Trophoblast cell (in vitro differentiated cells and primary cell): ENCODE data around the gene WDFY3.
A peak's percentile ranks its signal among the peaks of the same experiment; 100 is the strongest.

Experiments used
- DNase-seq, 2 donors: peaks; one replicate each; pipeline ENCODE4 v3.0.0-alpha.2; 2016
- H2AFZ ChIP-seq: 2 replicates; pipeline ENCODE4 v1.6.1; 2013; ENCODE audit warnings: low read length, moderate library complexity, mild to moderate bottlenecking; ENCODE audit not compliant: insufficient read depth, poor library complexity
- H2AK5ac ChIP-seq: 2 replicates; pipeline ENCODE4 v1.6.1; 2013; ENCODE audit warnings: mild to moderate bottlenecking, low read length
- H2BK120ac ChIP-seq: 2 replicates; pipeline ENCODE4 v1.6.1; 2013; ENCODE audit warnings: low read length, mild to moderate bottlenecking, moderate library complexity; ENCODE audit not compliant: insufficient read depth, poor library complexity
- H2BK12ac ChIP-seq: 2 replicates; pipeline ENCODE4 v1.6.1; 2013; ENCODE audit warnings: mild to moderate bottlenecking, low read length, moderate library complexity
- H2BK5ac ChIP-seq: 2 replicates; pipeline ENCODE4 v1.6.1; 2013; ENCODE audit warnings: low read length, low read depth, moderate library complexity, mild to moderate bottlenecking; ENCODE audit not compliant: poor library complexity
- H3K14ac ChIP-seq: 2 replicates; pipeline ENCODE4 v1.6.1; 2013; ENCODE audit warnings: mild to moderate bottlenecking, low read length
- H3K18ac ChIP-seq: 2 replicates; pipeline ENCODE4 v1.6.1; 2013; ENCODE audit warnings: mild to moderate bottlenecking, low read length
- H3K23ac ChIP-seq: 2 replicates; pipeline ENCODE4 v1.6.1; 2013; ENCODE audit warnings: low read length
- H3K27ac ChIP-seq: 2 replicates; pipeline ENCODE4 v1.5.1; 2013; ENCODE audit warnings: low read depth, mild to moderate bottlenecking, inconsistent platforms, low read length, moderate library complexity
- H3K27me3 ChIP-seq: 2 replicates; pipeline ENCODE4 v1.6.1; 2013; ENCODE audit warnings: inconsistent platforms, mild to moderate bottlenecking, low read length, moderate library complexity; ENCODE audit not compliant: insufficient read depth
- H3K36me3 ChIP-seq, 2 experiments: 1 replicate in 1 of 2; 2 replicates in 1 of 2; pipeline ENCODE4 v1.6.1; 2013; ENCODE audit warnings: low read length in 2 of 2, mild to moderate bottlenecking in 2 of 2, moderate library complexity in 1 of 2; ENCODE audit not compliant: insufficient read depth in 2 of 2, control insufficient read depth in 1 of 2
- H3K4ac ChIP-seq: 2 replicates; pipeline ENCODE4 v1.6.1; 2013; ENCODE audit warnings: low read depth, mild to moderate bottlenecking, low read length, moderate library complexity
- H3K4me1 ChIP-seq, 2 experiments: 1 replicate in 1 of 2; 2 replicates in 1 of 2; pipeline ENCODE4 v1.6.1; 2013; ENCODE audit warnings: low read length in 2 of 2, mild to moderate bottlenecking in 2 of 2, moderate library complexity in 1 of 2; ENCODE audit not compliant: insufficient read depth in 2 of 2, control insufficient read depth in 1 of 2
- H3K4me2 ChIP-seq: 2 replicates; pipeline ENCODE4 v1.6.1; 2013; ENCODE audit warnings: inconsistent platforms, mild to moderate bottlenecking, low read length, moderate library complexity
- H3K4me3 ChIP-seq: 2 replicates; pipeline ENCODE4 v1.5.1; 2013; ENCODE audit warnings: mild to moderate bottlenecking, low read depth, low read length, inconsistent platforms
- H3K79me1 ChIP-seq: one replicate; pipeline ENCODE4 v1.6.1; 2013; ENCODE audit warnings: low read length
- H3K79me2 ChIP-seq: 2 replicates; pipeline ENCODE4 v1.6.1; 2013; ENCODE audit warnings: low read length, mild to moderate bottlenecking; ENCODE audit not compliant: control insufficient read depth, insufficient read depth, poor library complexity
- H3K9ac ChIP-seq: 2 replicates; pipeline ENCODE4 v1.6.1; 2013; ENCODE audit warnings: mild to moderate bottlenecking, low read length
- H3K9me3 ChIP-seq: 2 replicates; pipeline ENCODE4 v1.6.1; 2013; ENCODE audit warnings: low read depth, mild to moderate bottlenecking, control low read depth, inconsistent platforms, low read length; ENCODE audit not compliant: insufficient read depth
- H4K12ac ChIP-seq: 2 replicates; pipeline ENCODE4 v1.6.1; 2013; ENCODE audit warnings: low read depth, mild to moderate bottlenecking, low read length, moderate library complexity
- H4K8ac ChIP-seq: 2 replicates; pipeline ENCODE4 v1.6.1; 2013; ENCODE audit warnings: low read depth, mild to moderate bottlenecking, low read length, moderate library complexity
- H4K91ac ChIP-seq: one replicate; pipeline ENCODE4 v1.6.1; 2013; ENCODE audit warnings: low read depth, mild to moderate bottlenecking, low read length, moderate library complexity
- WGBS: extraction: QIAGEN DNeasy Blood & Tissue Kit; methylation state at CpG from one replicate; pipeline ENCODE4 v1.1.7; 2013; ENCODE audit warnings: missing lambda C conversion rate; ENCODE audit not compliant: insufficient read length, insufficient coverage; ENCODE audit errors: extremely low coverage; 5-methylcytosine and 5-hydroxymethylcytosine counted together

Gene WDFY3

DNA sequence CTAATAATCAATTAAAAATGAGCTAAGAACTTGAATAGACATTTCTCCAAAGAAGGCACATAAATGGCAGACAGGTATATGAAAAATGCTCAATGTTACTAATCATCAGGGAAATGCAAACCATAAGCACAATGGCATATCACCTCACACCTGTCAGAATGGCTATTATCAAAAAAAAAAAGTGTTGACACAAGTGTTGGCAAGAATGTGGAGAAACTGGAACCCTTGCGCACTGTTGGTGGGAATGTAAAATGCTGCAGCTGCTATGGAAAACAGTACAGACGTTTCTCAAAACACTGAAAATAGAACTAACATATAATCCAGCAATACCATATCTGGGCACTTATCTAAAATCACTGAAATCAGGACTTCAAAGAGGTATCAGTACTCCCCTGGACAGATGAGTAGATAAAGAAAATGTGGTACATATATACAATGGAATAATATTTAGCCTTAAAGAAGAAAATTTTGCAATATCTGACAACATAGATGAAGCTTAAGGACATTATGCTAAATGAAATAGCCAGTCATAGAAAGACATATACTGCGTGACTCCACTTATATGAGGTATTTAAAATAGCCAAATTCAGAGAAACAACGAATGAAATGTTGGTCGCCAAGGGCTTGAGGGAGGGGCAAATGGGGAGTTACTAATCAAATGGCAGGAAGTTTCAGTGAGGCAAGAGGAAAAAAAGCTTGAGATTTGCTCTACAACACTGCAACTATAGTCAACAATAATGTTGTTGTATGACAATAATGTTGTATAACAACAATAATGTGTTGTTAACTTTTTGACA lies 175.5 kb downstream of the WDFY3 start:
- no peaks in the 10 kb centered on the region for H3K79me1 ChIP-seq
- no peak overlapping the region for H3K14ac ChIP-seq
- no peak overlapping the region for H3K23ac ChIP-seq
- H2BK120ac ChIP-seq = no peak overlapping the region
- no peaks in the 10 kb centered on the region for H3K9me3 ChIP-seq
- no peak overlapping the region for H4K8ac ChIP-seq
- no peaks in the 10 kb centered on the region for H3K4me1 ChIP-seq
- H2AFZ ChIP-seq = no peak overlapping the region
- peak; percentile 80 to 94 for DNase-seq
- no peak overlapping the region for H2BK5ac ChIP-seq
- no peaks in the 10 kb centered on the region for H3K27me3 ChIP-seq
- H2AK5ac ChIP-seq = no peak overlapping the region
- H3K36me3 ChIP-seq = peaks cover 4 to 7% of the 10 kb centered on the region in 2 experiments
- H2BK12ac ChIP-seq = no peak overlapping the region
- H3K9ac ChIP-seq = no peak overlapping the region
- H4K91ac ChIP-seq = no peak overlapping the region
- H3K4me3 ChIP-seq = no peak overlapping the region
- no peak overlapping the region for H3K4ac ChIP-seq
- H4K12ac ChIP-seq = no peak overlapping the region
- no peak overlapping the region for H3K27ac ChIP-seq
- no peak overlapping the region for H3K4me2 ChIP-seq
- no CpG with 5 or more reads among the region's 5 CpGs for WGBS
- no peaks in the 10 kb centered on the region for H3K79me2 ChIP-seq
- no peak overlapping the region for H3K18ac ChIP-seq

DNA sequence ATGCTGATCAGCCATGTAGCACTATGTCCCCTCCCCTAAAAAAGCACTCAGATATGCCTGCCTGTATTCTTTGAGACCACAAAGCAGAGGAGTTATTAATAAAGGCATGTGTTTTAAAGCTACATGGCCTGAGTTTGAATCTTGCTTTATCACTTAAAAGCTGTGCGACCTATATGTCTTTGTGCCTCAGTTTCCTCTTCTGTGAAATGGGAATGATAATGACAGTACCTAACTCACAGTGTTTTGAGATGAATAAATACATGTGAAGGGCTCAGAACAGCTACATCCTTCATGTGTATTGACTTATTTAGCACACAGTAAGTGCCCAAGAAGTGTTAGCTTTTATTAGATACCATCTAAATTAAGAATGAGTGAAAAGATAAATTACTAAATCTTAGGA lies 180.0 kb downstream of the WDFY3 start:
- no peaks in the 10 kb centered on the region for H3K79me2 ChIP-seq
- no peak for DNase-seq

GRCh38 chr4:84782517-84782916 lies 184.0 kb downstream of the WDFY3 start:
- Histone ChIP-seq H3K4me3 (no peak overlapping the region), H4K8ac (no peak overlapping the region)
- WGBS = no CpG with 5 or more reads among the region's 4 CpGs

More for the DNA sequence above, 180.0 kb downstream of the WDFY3 start:
- no peak overlapping the region for H3K4ac ChIP-seq
- H3K4me1 ChIP-seq = no peaks in the 10 kb centered on the region
- H3K36me3 ChIP-seq = peaks cover 9 to 25% of the 10 kb centered on the region in 2 experiments
- WGBS = no CpG with 5 or more reads among the region's 1 CpG
- H2BK12ac ChIP-seq = no peak overlapping the region
- no peak overlapping the region for H4K91ac ChIP-seq
- H2AK5ac ChIP-seq = no peak overlapping the region
- no peak overlapping the region for H4K12ac ChIP-seq
- H3K27me3 ChIP-seq = no peaks in the 10 kb centered on the region
- no peak overlapping the region for H4K8ac ChIP-seq
- H2BK5ac ChIP-seq = no peak overlapping the region
- H3K4me2 ChIP-seq = no peak overlapping the region
- H3K27ac ChIP-seq = no peak overlapping the region
- H3K9me3 ChIP-seq = no peaks in the 10 kb centered on the region
- H3K14ac ChIP-seq = no peak overlapping the region
- no peak overlapping the region for H3K4me3 ChIP-seq
- no peak overlapping the region for H3K9ac ChIP-seq
- no peak overlapping the region for H3K18ac ChIP-seq
- H3K23ac ChIP-seq = no peak overlapping the region
- no peaks in the 10 kb centered on the region for H3K79me1 ChIP-seq
- H2AFZ ChIP-seq = no peak overlapping the region
- no peak overlapping the region for H2BK120ac ChIP-seq

GRCh38 chr4:84780719-84781118 lies 185.8 kb downstream of the WDFY3 start:
- H4K91ac ChIP-seq = no peak overlapping the region
- no peaks in the 10 kb centered on the region for H3K9me3 ChIP-seq
- no CpG with 5 or more reads among the region's 3 CpGs for WGBS
- no peaks in the 10 kb centered on the region for H3K79me1 ChIP-seq
- no peak overlapping the region for H3K4me2 ChIP-seq
- no peaks in the 10 kb centered on the region for H3K4me1 ChIP-seq
- no peak overlapping the region for H2AK5ac ChIP-seq
- H3K9ac ChIP-seq = no peak overlapping the region
- no peak overlapping the region for H2AFZ ChIP-seq
- H3K14ac ChIP-seq = no peak overlapping the region
- H3K4ac ChIP-seq = no peak overlapping the region
- no peak overlapping the region for H4K12ac ChIP-seq
- H2BK120ac ChIP-seq = no peak overlapping the region
- no peak overlapping the region for H2BK12ac ChIP-seq
- no peak overlapping the region for H3K4me3 ChIP-seq
- no peak overlapping the region for H2BK5ac ChIP-seq
- DNase-seq = no peak
- no peak overlapping the region for H3K18ac ChIP-seq
- no peaks in the 10 kb centered on the region for H3K79me2 ChIP-seq
- no peak overlapping the region for H3K23ac ChIP-seq
- no peak overlapping the region for H3K27ac ChIP-seq
- no peaks in the 10 kb centered on the region for H3K27me3 ChIP-seq
- H3K36me3 ChIP-seq = peaks cover 11 to 21% of the 10 kb centered on the region in 2 experiments
- no peak overlapping the region for H4K8ac ChIP-seq

More at GRCh38 chr4:84782517-84782916, 184.0 kb downstream of the WDFY3 start:
- no peak overlapping the region for H2AFZ ChIP-seq
- H3K36me3 ChIP-seq = peaks cover 12 to 26% of the 10 kb centered on the region in 2 experiments
- H3K4ac ChIP-seq = no peak overlapping the region
- H4K12ac ChIP-seq = no peak overlapping the region
- H3K4me1 ChIP-seq = no peaks in the 10 kb centered on the region
- no peaks in the 10 kb centered on the region for H3K27me3 ChIP-seq
- H3K23ac ChIP-seq = no peak overlapping the region
- H2BK12ac ChIP-seq = no peak overlapping the region
- no peak overlapping the region for H3K27ac ChIP-seq
- H2AK5ac ChIP-seq = no peak overlapping the region
- H2BK120ac ChIP-seq = no peak overlapping the region
- no peak for DNase-seq
- no peak overlapping the region for H3K18ac ChIP-seq
- no peak overlapping the region for H3K4me2 ChIP-seq
- H3K14ac ChIP-seq = no peak overlapping the region
- no peaks in the 10 kb centered on the region for H3K9me3 ChIP-seq
- H4K91ac ChIP-seq = no peak overlapping the region
- no peak overlapping the region for H2BK5ac ChIP-seq
- no peaks in the 10 kb centered on the region for H3K79me2 ChIP-seq
- no peak overlapping the region for H3K9ac ChIP-seq
- no peaks in the 10 kb centered on the region for H3K79me1 ChIP-seq
